ENCODE measurements around the gene TLE1. TPM values are rescaled to one million over a fixed set of nuclear protein-coding genes. Genes with fewer than 3 reads are reported as not detected.

Gene TLE1
- total and polyA plus RNA-seq, 2 experiments from 2014 or later, result 2.1 to 3.4 TPM

DNA sequence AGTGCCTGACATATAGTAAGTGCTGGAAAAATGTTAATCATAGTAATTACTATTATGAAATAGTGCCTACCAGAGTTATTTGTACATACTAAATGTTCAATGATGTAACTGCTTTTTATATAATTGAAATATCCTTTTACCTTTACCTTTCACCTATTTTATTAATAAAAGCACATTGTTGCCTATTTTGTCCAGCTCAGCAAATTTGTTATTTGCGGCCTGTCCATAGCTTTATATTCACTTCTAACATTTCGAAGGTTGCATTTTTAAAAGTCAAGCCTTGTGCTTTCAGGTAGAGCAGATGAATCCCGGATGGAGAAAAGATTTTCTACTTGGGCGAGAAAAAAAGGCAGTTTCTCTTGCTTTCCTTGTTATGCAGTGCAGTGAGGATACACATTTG, 119.3 kb downstream of the TLE1 start:
- TF ChIP-seq, protein P1, sequence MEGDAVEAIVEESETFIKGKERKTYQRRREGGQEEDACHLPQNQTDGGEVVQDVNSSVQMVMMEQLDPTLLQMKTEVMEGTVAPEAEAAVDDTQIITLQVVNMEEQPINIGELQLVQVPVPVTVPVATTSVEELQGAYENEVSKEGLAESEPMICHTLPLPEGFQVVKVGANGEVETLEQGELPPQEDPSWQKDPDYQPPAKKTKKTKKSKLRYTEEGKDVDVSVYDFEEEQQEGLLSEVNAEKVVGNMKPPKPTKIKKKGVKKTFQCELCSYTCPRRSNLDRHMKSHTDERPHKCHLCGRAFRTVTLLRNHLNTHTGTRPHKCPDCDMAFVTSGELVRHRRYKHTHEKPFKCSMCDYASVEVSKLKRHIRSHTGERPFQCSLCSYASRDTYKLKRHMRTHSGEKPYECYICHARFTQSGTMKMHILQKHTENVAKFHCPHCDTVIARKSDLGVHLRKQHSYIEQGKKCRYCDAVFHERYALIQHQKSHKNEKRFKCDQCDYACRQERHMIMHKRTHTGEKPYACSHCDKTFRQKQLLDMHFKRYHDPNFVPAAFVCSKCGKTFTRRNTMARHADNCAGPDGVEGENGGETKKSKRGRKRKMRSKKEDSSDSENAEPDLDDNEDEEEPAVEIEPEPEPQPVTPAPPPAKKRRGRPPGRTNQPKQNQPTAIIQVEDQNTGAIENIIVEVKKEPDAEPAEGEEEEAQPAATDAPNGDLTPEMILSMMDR (IDR thresholded peaks at IDR 0.05; ENCODE audit: low read depth, low read length), result no peak
- DNase-seq (ENCODE audit: low read depth in 1 of 2, low spot score in 1 of 2), result no peak
- H3K4me1 ChIP-seq (ENCODE audit: low read depth), result no peaks in the 10 kb centered on the region
- H3K36me3 ChIP-seq, result no peaks in the 10 kb centered on the region
- H3K27ac ChIP-seq, result no peak overlapping the region
- no peaks in the 10 kb centered on the region for H3K9me3 ChIP-seq (ENCODE audit: low read depth)
- H3K4me3 ChIP-seq, result no peak overlapping the region
- peaks cover 93% of the 10 kb centered on the region for H3K27me3 ChIP-seq

DNA sequence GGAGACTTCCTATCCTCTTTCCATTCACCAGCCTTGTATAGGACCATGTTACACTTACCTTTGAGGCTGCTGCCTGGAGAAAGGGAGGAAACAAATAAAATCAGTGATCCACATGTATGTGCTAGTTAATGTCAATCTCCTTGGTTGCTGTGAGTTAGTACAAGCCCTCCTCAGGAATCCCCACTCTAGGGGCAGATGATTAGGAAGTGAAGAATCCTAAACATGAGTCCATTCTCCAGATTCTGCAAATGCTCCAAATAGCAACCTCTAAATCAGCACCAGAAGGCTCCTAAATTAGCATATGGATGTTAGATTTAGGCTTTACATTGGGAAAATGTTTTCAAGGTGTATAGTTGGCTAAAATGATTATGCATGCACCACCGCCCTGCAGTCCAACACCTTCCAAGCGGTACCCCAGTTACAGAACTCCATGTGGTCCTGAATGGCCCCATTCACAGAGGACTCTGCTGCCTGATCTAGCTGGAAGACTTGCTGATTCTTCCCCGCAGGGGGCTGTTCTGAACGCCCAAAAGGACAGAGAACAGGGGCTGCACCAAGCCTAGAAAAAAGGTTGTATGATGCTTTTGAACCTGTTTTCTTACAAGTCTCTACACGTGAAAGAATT, 123.2 kb downstream of the TLE1 start:
- H3K9me3 ChIP-seq (ENCODE audit: low read depth), result no peaks in the 10 kb centered on the region
- H3K27me3 ChIP-seq, result peaks cover 90% of the 10 kb centered on the region
- no peak for DNase-seq (ENCODE audit: low read depth in 1 of 2, low spot score in 1 of 2)
- TF ChIP-seq, protein P1 (IDR thresholded peaks at IDR 0.05; ENCODE audit: low read depth, low read length), result no peak
- H3K36me3 ChIP-seq, result no peaks in the 10 kb centered on the region
- no peak overlapping the region for H3K4me3 ChIP-seq
- no peaks in the 10 kb centered on the region for H3K4me1 ChIP-seq (ENCODE audit: low read depth)
- H3K27ac ChIP-seq, result no peak overlapping the region

DNA sequence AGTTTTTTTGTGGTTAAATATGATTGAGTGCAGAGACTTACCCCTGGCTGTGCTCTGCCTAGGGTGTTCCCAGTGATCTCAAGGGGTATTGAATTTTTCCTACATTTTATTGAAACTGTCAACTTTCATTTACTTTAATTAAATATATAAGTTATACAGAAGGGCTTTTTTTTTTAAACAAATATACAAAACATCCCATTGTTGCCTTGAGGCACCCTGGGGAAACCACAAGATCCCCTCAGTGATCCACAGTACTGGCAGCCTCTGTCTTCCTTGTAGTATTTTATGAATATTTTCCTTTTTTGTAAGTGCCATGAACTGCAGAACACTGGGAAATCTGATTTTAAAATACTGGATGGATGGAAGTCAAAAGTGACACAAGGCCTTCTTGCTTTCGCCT, 123.7 kb downstream of the TLE1 start:
- no peak overlapping the region for H3K4me3 ChIP-seq
- peaks cover 88% of the 10 kb centered on the region for H3K27me3 ChIP-seq
- H3K4me1 ChIP-seq (ENCODE audit: low read depth), result no peaks in the 10 kb centered on the region
- no peaks in the 10 kb centered on the region for H3K9me3 ChIP-seq (ENCODE audit: low read depth)
- H3K27ac ChIP-seq, result no peak overlapping the region
- no peak for DNase-seq (ENCODE audit: low read depth in 1 of 2, low spot score in 1 of 2)
- TF ChIP-seq, protein P1 (IDR thresholded peaks at IDR 0.05; ENCODE audit: low read depth, low read length), result no peak
- H3K36me3 ChIP-seq, result no peaks in the 10 kb centered on the region

DNA sequence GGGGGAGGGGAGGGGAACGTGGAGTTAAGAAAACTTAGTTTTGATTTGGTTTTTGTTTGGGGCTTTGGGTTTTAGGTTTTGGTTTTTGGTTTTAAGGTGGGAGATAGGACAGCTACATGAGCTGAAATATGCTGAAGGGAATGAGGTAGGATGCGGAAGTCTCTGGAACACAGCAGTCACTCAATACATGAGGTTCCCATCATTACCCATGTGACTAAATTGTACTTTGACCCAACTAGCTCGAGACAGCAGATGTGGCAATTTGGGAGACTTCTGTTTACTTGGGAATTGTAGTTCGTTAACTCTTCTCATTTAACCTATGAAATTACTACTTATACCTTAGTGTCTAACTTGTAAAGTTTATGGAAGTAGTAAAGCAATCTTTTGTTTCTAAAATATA, 124.2 kb downstream of the TLE1 start:
- Histone ChIP-seq H3K4me3 (no peak overlapping the region), H3K36me3 (no peaks in the 10 kb centered on the region), H3K9me3 (ENCODE audit: low read depth) (no peaks in the 10 kb centered on the region), H3K27me3 (peaks cover 88% of the 10 kb centered on the region), H3K4me1 (ENCODE audit: low read depth) (no peaks in the 10 kb centered on the region), H3K27ac (no peak overlapping the region)
- DNase-seq (ENCODE audit: low read depth in 1 of 2, low spot score in 1 of 2), result no peak
- TF ChIP-seq, protein P1 (IDR thresholded peaks at IDR 0.05; ENCODE audit: low read depth, low read length), result no peak

DNA sequence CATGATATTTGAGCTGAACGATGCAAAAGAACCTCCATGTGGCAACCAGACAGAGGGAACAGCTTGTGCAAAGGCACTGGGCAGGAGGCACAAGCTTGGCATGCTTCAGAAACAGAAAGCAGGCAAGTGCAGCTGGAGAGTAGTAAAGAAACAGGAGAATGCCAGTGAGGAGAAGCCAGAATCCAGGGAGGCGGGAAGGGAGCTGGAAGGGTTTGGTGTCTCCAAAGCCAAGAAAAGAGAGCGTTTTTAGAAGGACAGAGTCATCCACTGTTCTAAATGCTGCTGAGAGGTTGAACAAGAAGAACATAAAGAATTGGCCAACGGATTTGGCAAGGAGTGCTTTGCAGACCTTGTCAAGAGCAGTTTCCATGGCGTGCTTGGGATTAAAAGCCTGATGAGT, 124.7 kb downstream of the TLE1 start:
- no peak overlapping the region for H3K4me3 ChIP-seq
- H3K9me3 ChIP-seq (ENCODE audit: low read depth), result no peaks in the 10 kb centered on the region
- H3K4me1 ChIP-seq (ENCODE audit: low read depth), result no peaks in the 10 kb centered on the region
- no peak overlapping the region for H3K27ac ChIP-seq
- DNase-seq (ENCODE audit: low read depth in 1 of 2, low spot score in 1 of 2), result no peak
- no peaks in the 10 kb centered on the region for H3K36me3 ChIP-seq
- H3K27me3 ChIP-seq, result peaks cover 88% of the 10 kb centered on the region
- TF ChIP-seq, protein P1 (IDR thresholded peaks at IDR 0.05; ENCODE audit: low read depth, low read length), result no peak
